A172 (cell line): ENCODE results near the gene CDKN2C. TPM values are rescaled to one million over a fixed set of nuclear protein-coding genes. Genes with fewer than 3 reads are reported as not detected.
A peak's percentile ranks its signal among the peaks of the same experiment; 100 is the strongest.
"Not testable (repeated sequence)": the region's sequence is repeated elsewhere in the genome, so short reads cannot be mapped to it uniquely, and the experiment has no call there.

Source experiments
- DNase-seq: peaks from one replicate; pipeline ENCODE4 v3.0.0-alpha.2; 2015; ENCODE audit warnings: low spot score
- total RNA-seq: library from RNA; depleted of rRNA; stranded (reverse); fragments of >200 nt; shearing (Covaris generic); gene quantifications from 2 replicates; pipeline ENCODE4 v1.2.3, GENCODE V29; 2014

The CDKN2C gene
- total RNA-seq, 1 experiment from 2014 or later = 65.5 TPM

DNA sequence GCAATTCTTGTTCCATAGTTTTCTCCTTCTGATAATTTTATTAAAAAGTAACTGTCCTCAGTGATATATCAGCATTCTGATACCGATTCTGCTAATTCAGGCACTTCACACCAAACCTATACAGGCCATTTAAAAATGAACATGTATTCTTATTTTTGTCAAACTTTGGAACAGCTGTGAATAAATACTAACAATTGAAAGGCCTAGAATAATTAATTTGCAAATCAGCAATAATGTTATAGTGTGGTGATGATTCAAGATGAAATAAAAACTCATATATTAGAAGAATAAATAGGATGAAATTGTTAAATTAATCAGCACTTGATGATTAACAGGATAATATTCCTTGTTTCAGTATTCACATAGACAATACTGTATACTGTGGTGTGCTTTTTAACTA, 9.9 kb downstream of the CDKN2C start:
- DNase-seq = no peak

- DNase-seq = no peak
Observed at GRCh38 chr1:50980505-50980904, 10.5 kb downstream of the CDKN2C start.

GRCh38 chr1:50981741-50982140, 11.7 kb downstream of the CDKN2C start:
- peak; percentile 31 for DNase-seq

- DNase-seq = no peak
Observed at GRCh38 chr1:50982611-50983010, 12.6 kb downstream of the CDKN2C start.

- no peak for DNase-seq
Observed at GRCh38 chr1:50983219-50983802, 13.3 kb downstream of the CDKN2C start.

- peak; percentile 6 for DNase-seq
Observed at GRCh38 chr1:50985094-50985493, 15.0 kb downstream of the CDKN2C start.

GRCh38 chr1:50986653-50987052, 16.6 kb downstream of the CDKN2C start:
- DNase-seq = no peak

DNA sequence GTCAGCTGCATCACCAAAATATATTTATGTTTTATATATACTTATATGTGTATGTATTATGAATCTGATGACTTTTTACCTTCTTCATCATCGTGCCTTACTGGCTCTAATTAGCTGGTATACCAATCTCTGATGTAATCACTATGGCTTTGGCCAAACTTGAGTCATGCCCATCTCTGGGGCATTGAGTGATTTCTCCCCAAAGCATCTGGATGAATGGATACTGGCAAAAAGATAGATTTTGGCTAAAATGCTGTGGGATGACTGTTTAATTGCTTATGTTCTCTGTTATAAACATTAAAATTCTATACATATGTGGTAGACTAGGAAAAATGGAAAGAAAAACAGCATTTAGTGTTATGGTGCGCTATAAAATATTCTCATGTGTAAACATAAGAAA, 19.6 kb downstream of the CDKN2C start:
- DNase-seq = no peak

- no peak for DNase-seq
Observed at GRCh38 chr1:50992532-50993318, 22.7 kb downstream of the CDKN2C start.

DNA sequence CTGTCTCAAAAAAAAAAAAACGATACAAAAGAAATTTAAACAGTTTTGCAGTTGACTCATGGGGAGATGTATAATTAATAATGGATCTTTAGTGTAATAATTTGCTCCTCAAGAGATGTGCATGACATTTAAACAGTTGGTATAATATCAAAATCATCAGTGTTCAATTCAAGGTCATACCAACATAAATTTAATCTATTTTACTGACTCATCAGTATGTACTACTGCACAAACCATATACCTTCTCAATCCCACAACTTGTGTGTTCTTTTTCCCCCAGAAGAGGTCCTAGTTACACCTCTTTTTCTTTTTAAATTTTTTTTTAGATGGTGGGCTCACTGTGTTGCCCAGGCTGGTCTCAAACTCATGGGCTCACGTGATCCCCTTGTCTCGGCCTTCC, 23.6 kb downstream of the CDKN2C start:
- DNase-seq = no peak

DNA sequence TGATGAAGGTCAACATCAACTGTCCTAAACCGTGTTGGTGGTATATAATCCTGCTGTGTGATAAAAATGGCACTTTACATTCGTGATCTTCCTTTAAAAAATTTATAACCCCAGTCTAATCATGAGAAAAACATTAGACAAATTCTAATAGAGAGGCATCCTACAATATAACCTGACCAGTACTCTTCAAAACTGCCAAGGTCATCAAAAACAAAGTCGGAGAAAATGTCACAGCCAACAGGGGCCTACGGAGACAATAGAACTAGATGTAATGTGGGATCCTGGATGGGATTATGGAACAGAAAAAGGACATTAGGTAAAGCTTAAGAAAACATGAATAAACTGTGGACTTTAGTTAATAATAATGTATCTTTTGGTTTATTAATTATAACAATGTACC, 25.0 kb downstream of the CDKN2C start:
- DNase-seq = no peak

- no peak for DNase-seq
Observed at GRCh38 chr1:50995651-50996050, 25.6 kb downstream of the CDKN2C start.

- no peak for DNase-seq
Observed at GRCh38 chr1:50996083-50996482, 26.0 kb downstream of the CDKN2C start.

GRCh38 chr1:50999375-50999774, 29.3 kb downstream of the CDKN2C start:
- not testable (repeated sequence) for DNase-seq

DNA sequence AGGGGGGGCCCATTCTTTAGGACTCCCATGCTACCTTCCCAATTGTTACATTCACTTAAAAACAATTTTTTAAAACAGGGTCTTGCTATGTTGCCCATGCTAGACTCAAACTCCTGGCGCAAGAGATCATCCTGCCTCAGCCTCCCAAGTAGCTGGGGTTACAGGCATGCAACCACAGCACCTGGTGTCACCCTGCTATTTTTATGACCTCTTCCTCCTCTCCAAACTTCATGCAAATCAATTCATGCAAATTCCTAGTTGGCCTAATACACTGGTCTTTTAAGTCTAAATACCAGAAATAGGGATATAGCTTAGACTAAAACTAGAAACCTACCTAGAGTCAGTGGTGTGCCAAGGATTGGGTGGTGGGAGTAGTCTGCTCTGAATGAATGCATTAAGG, 30.1 kb downstream of the CDKN2C start:
- no peak for DNase-seq

- no peak for DNase-seq
Observed at GRCh38 chr1:51000651-51001050, 30.6 kb downstream of the CDKN2C start.

GRCh38 chr1:51002516-51002915, 32.5 kb downstream of the CDKN2C start:
- DNase-seq = no peak

DNA sequence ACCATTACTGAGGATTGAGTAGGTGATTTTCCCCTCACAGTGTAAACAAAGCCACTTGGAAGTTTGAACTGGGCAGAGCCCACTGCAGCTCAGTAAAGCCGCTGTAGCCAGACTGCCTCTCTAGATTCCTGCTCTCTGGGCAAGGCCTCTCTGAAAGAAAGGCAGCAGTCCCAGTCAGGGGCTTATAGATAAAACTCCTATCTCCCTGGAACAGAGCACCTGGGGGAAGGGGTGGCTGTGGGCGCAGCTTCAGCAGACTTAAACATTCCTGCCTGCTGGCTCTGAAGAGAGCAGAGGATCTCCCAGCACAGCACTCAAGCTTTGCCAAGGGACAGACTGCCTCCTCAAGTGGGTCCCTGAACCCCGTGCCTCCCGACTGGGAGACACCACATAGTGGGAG, 35.5 kb downstream of the CDKN2C start:
- DNase-seq = not testable (repeated sequence)

- DNase-seq = no peak
Observed at GRCh38 chr1:51009381-51009780, 39.3 kb downstream of the CDKN2C start.

GRCh38 chr1:51014878-51015277, 44.8 kb downstream of the CDKN2C start:
- no peak for DNase-seq

DNA sequence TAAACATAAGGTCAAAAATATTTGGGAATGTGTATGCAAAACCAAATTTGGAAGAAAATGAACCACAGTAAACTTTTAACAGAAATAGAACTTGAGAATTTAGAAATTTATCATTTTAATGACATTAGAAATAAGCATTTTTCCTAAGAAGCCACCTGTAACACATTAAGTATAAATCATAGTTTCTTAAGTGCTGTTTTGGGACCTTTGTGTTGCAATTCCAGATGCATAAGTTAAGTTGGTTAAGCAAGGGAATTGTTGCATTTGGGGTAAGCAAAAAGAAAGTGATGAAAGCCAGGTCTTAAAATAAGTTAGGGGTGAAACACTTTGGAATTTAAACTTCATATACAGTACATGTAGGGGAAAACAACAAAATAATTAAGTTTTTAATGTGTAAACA, 49.8 kb downstream of the CDKN2C start:
- DNase-seq = no peak
